Measurements from ENCODE around the gene KIRREL3. TPM values are rescaled to one million over a fixed set of nuclear protein-coding genes. Genes with fewer than 3 reads are reported as not detected.

Gene KIRREL3
- total and polyA plus RNA-seq, 2 of the 8 experiments (the other 6 are each of a cell fraction or from before 2014, with no cell fraction given), result 0.29 to 0.32 TPM

- TF ChIP-seq E2F6 (IDR thresholded peaks at IDR 0.05) (no peak), BCL11A (IDR thresholded peaks at IDR 0.05; ENCODE audit: low read depth in 2 of 2, low read length in 2 of 2) (no peak)
Measured at GRCh38 chr11:126832387-126832786, 168.2 kb downstream of the KIRREL3 start (continued).

Data from H1 (cell line).